Activated CD4-positive, CD25-positive, alpha-beta regulatory T cell treated with anti-CD3 and anti-CD28 coated beads, Interleukin-2, amount 50 U/mL, for 72 hours (primary cell): Measurements from ENCODE around the gene FAM83F.
"Not testable (repeated sequence)": the region's sequence is repeated elsewhere in the genome, so short reads cannot be mapped to it uniquely, and the experiment has no call there.

Experiments
- DNase-seq: peaks from one replicate; pipeline ENCODE4 v3.0.0; 2021

FAM83F gene

DNA sequence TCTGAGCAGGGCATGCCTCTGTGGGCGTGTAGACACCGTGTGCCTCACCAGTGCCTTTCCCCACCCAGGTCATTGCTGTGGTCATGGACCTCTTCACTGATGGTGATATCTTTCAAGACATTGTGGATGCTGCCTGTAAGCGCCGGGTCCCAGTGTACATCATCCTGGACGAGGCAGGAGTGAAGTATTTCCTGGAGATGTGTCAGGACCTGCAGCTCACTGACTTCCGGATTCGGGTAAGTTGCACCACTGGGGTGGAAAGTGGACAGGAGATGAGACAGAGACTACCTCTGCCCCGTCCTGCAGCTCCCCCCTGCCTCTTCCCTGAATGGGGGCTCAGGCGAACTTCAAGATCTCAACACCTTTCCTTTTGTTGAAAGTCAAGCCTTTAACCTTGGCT, 24.3 kb downstream of the FAM83F start:
- DNase-seq, result no peak

- no peak for DNase-seq
Observed at GRCh38 chr22:40020956-40021355, 26.2 kb downstream of the FAM83F start.

GRCh38 chr22:40021401-40022000, 26.7 kb downstream of the FAM83F start:
- no peak for DNase-seq

GRCh38 chr22:40022536-40023240, 27.9 kb downstream of the FAM83F start:
- no peak for DNase-seq

DNA sequence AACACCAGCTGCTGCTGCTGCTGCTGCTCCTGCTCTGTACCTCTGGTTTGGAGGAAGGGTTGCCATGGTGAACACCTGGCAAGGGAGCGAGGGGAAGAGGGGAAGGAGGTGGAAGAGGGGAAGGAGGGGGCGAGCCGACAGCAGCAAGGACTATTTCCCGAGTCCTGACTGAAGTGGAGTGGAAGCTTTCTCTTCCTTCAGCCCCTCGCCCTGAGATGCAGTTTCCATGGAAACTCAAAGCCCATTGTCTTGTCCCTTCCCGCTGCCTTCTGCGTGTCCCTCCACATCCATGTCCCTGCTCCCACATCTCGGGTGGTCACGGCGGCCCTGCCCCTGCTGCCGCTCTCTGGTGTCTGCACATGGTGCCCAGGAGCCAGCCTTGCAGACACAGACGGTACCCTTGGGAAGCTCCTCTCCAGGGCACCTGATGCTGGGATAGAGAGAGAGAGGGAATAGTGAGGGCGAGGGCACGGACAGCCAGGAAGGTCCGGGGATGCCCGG, 28.6 kb downstream of the FAM83F start:
- DNase-seq, result no peak

- peak; percentile 71 for DNase-seq
Observed at GRCh38 chr22:40024201-40025061, 29.7 kb downstream of the FAM83F start.

- DNase-seq, result not testable (repeated sequence)
Observed at GRCh38 chr22:40025062-40025379, 30.3 kb downstream of the FAM83F start.

DNA sequence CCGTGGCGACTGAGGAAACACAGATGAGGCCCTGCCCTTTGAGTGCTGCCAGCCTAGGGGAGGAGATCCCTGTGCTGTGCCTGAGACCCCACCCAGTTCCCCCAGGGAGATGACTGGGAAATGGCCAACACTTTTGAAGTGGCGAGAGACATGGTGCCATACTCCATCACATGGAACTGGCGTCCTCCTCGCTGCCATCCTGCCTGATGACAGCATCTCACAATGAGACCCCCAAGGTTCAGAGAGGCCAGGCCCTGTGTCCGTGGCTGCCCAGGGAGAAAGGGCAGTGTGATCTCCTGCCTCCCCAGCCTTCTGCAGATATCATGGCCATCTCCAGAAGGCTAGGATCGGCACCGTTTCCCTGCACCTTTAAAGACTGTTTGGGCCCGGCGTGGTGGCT, 31.1 kb downstream of the FAM83F start:
- no peak for DNase-seq

DNA sequence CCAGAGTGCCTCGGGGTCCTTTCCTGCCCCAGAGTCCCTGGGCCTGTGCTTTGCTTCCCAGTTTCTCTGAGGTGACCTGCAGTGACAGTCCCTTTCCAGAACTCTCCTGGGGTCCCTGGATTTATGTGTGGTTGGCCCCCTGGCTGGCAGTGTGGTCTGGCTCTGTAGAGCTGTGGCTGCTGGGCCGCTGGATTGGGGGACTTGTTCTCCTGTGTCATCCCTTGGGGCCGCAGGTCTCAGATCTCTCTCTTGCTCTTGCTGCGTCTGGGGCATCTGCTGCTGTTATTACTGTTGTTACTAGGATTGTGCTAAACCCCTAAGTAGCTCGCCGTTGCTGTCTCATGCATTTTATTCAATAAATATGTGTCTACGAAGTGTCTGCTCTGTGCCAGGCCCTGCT, 31.9 kb downstream of the FAM83F start:
- no peak for DNase-seq

GRCh38 chr22:40027191-40028097, 32.7 kb downstream of the FAM83F start:
- no peak for DNase-seq

- DNase-seq, result no peak
Observed at GRCh38 chr22:40028098-40028425, 33.3 kb downstream of the FAM83F start.

- DNase-seq, result no peak
Observed at GRCh38 chr22:40029189-40029890, 34.6 kb downstream of the FAM83F start.

GRCh38 chr22:40030026-40030757, 35.4 kb downstream of the FAM83F start:
- no peak for DNase-seq

DNA sequence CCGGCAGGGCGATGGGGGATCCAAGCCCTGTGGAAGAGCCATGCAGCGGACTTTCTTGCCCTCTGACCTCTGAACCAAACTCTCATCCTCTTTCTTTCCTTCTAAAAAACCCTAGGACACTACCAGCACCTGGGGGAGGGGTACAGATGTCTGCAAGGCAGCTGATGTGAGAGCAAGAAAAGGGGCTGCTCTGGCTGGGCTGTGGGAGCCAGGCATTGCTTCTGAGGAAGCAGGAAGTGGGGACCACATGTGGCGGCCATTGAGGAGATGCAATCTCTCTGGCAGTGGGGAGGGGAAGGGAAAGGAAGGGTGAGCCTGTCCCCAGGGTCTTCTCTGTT, 36.0 kb downstream of the FAM83F start:
- DNase-seq, result no peak

DNA sequence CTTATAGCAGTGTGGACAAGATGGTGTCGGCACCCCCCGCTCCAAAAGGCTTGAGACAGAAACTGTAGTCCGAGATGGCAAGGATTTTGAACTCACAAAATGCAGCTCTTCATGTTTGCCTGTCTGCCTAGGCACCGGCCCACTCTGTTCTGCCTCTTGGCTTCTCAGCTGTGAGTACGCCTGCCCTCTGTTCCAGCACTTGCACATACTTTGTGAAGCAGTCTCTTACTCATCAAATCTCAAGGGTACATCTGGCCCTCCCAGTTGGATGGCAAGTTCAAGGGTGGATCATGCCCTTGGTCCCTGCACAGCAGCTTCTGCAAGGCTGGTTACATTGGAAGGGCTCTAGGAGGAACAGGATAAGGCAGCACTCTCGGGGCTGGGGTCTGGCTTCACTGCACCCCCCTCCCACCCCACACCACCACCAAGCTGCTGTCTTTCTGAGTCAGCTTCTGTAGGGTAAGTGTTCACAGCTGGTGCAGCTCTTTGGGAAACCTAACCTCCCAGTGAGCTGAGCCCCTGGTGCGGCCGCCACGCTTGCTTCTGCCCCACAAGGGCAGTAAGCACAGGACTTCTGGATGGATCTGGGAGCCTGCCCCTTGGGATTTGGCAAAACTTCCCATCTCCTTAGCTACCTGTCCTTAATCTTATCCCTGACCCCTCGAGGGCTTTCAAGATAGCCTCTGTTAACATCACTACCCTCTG, 37.2 kb downstream of the FAM83F start:
- DNase-seq, result no peak

DNA sequence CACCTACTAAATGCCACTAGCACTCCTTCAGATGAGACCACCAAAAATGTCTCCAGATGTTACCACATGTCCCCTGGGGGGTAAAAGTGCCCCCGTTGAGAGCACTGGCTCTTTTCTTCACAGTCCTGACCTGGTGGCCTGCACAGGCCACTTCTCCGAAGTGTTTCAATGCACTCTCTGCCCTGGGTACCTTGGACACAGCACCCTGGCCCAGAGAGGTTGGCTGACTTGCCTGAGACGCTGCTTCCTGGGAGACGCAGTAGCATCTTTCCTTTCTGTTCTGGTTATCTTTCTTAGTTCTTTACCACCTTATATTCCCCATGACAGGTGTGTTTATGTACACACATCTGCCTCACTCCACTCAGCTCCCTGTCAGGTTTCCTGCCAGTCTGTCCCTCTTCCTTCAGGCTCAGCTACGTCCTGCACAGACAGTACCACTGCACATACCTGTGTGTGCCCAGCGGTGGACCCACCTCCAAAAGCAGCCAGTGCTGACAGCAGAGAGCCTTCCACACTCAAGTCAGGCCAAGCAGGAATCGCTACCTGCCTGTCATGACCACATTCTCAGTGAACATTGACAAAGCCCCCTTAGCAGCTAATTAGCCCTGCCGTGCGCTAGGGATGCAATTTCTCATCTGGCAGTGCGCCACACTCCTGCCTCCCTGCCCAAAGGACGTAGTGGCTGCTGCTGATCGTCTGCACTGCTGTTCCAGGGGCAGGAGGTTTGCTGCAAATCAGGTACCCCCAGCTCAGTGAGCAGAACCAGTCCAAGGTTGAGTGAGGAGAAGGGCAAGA, 39.0 kb downstream of the FAM83F start:
- no peak for DNase-seq

DNA sequence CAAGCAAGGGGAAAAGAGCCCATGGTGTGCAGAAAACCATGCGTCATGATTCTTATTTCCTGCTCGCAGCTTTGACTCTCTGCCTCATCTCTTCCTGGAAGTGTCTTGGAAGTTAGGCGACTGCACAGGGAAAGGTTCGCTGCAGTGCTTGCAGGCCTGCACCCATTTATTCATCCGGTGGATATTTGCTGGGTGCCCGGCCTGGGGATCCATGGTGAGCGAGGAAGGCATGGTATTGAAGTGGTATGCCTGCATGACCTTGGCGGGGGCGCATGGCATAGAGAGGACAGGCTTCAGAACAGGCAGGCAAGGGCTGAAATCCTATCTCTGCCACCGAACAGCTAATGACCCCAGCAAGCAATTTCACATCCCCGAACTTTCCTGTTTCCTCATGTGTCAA, 40.6 kb downstream of the FAM83F start:
- no peak for DNase-seq

DNA sequence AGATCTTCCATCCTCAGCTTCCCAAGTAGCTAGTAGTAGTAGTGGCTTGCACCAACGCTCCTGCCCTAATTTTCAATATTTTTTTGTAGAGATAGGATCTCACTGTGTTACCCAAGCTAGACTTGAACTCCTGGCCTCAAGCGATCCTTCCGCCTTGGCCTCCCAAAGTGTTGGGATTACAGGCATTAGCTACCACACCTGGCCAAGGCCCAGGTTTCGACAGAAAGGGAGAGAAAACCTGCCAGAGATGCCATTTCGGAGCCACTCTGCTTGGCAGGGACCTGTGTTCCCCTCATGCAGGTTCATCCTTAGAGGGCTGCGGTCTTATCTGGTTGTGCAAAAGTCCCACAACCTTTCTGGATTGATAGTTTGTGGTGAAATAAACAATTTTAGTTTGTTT, 41.4 kb downstream of the FAM83F start:
- no peak for DNase-seq

DNA sequence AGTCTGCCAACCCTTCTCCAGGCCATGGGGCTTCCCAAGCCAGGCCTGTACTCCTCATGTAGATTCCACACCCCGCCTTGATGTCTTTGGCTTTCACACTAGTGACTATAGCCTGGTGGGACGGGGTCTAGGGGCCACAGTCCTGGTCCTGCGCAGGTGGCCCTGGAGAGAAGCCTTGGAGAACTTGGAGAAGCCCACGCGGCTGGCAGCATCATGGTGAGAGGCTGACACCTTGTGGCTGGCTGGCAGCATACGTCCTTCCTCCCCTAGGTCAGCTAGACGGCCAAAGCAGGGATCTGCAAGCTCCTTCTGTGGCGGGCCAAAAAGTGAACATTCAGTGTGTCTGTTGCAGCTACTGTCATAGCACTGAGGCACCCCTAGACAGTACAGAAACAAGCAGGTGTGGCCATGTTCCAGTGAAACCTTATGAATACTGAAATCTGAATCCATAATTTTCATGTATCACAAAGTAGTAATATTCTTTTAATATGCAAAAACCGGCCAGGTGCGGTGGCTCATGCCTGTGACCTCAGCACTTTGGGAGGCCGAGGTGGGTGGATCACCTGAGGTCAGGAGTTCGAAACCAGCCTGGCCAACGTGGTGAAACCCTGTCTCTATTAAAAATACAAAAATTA, 42.0 kb downstream of the FAM83F start:
- DNase-seq, result peak; percentile 45

GRCh38 chr22:40037320-40037719, 42.6 kb downstream of the FAM83F start:
- DNase-seq, result no peak
